ENCODE data around the gene PPIL1.

- TF ChIP-seq EZH2 (IDR thresholded peaks at IDR 0.05; ENCODE audit: insufficient read depth, poor library complexity, severe bottlenecking) = no peak
- no peak for TF ChIP-seq EZH2phosphoT487 (IDR thresholded peaks at IDR 0.05; ENCODE audit: insufficient read depth, low read depth)
These were observed 32.8 kb downstream of the PPIL1 start for GRCh38 chr6:36841756-36842155.
